Endothelial cell of umbilical vein (primary cell): ENCODE results near the gene CAPN15.

Experiments
- POLR2A ChIP-seq: IDR thresholded peaks from 2 replicates; pipeline ENCODE4 v1.6.1; 2012; ENCODE audit warnings: low read depth, mild to moderate bottlenecking, control low read depth, low read length
- TF ChIP-seq, protein P1 (sequence below), 2 donors: IDR thresholded peaks; 1 replicate in 1 of 2; 2 replicates in 1 of 2; pipeline ENCODE4 v1.5.1; 2011; ENCODE audit warnings: low read length in 2 of 2, mild to moderate bottlenecking in 2 of 2, moderate library complexity in 2 of 2, control low read depth in 1 of 2, inconsistent platforms in 1 of 2, low read depth in 1 of 2; ENCODE audit not compliant: insufficient read depth in 1 of 2; ENCODE audit errors: extremely low read depth in 1 of 2

DNA sequence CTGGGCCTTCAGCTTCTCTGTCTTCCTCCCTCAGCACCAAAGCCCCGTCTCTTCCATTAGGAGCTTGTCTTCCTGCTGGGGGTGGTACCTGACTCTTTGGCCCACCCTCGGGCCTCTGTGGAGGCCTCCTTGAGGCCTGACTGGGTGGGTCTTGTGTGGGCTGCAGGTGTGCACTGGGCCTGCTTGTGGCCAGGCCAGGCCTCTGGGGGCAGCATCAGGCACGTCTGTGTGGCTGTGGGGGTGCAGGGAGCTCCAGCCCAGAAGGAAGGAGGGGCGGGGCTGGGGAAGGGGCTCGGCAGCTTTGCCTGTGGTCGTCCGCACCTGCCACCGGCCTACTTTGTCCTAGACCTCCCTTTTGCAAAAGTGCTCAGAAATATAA is 49.3 kb downstream of the CAPN15 start:
- no peak for TF ChIP-seq POLR2A
- TF ChIP-seq, protein P1, sequence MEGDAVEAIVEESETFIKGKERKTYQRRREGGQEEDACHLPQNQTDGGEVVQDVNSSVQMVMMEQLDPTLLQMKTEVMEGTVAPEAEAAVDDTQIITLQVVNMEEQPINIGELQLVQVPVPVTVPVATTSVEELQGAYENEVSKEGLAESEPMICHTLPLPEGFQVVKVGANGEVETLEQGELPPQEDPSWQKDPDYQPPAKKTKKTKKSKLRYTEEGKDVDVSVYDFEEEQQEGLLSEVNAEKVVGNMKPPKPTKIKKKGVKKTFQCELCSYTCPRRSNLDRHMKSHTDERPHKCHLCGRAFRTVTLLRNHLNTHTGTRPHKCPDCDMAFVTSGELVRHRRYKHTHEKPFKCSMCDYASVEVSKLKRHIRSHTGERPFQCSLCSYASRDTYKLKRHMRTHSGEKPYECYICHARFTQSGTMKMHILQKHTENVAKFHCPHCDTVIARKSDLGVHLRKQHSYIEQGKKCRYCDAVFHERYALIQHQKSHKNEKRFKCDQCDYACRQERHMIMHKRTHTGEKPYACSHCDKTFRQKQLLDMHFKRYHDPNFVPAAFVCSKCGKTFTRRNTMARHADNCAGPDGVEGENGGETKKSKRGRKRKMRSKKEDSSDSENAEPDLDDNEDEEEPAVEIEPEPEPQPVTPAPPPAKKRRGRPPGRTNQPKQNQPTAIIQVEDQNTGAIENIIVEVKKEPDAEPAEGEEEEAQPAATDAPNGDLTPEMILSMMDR (IDR thresholded peaks at IDR 0.05; ENCODE audit: extremely low read depth in 1 of 2, insufficient read depth in 1 of 2, low read depth in 1 of 2, low read length in 2 of 2): peak in 1 of 2 donors; percentile 20
